Astrocyte of the cerebellum (primary cell): ENCODE results near the gene XKRX.

Source experiments
- DNase-seq: peaks from one replicate; pipeline ENCODE4 v3.0.0-alpha.2; 2011; ENCODE audit warnings: low read depth
- H3K4me3 ChIP-seq: 2 replicates; pipeline ENCODE4 v1.5.1; 2011; ENCODE audit warnings: mild to moderate bottlenecking, low read depth, low read length, moderate library complexity
- CTCF ChIP-seq: IDR thresholded peaks from 2 replicates; pipeline ENCODE4 v1.5.1; 2012; ENCODE audit warnings: low read length, low read depth, moderate library complexity, mild to moderate bottlenecking; ENCODE audit errors: missing control alignments
- in situ Hi-C: cut with HindIII; loops from 2 replicates; pipeline ENCODE4 v1.10.0; 2017; ENCODE audit warnings: low sequenced_read_pairs

Gene XKRX

GRCh38 chrX:100964362-100964761 lies 35.6 kb upstream of the XKRX start:
- TF ChIP-seq CTCF: no peak
- in situ Hi-C loops: no loop called here
- no peak overlapping the region for H3K4me3 ChIP-seq
- DNase-seq: no peak

GRCh38 chrX:100962811-100963210 lies 34.1 kb upstream of the XKRX start:
- no peak for DNase-seq
- in situ Hi-C loops: no loop called here
- H3K4me3 ChIP-seq: no peak overlapping the region
- no peak for TF ChIP-seq CTCF

GRCh38 chrX:100948557-100948956 lies 19.8 kb upstream of the XKRX start:
- DNase-seq: no peak
- no peak for TF ChIP-seq CTCF
- H3K4me3 ChIP-seq: no peak overlapping the region
- in situ Hi-C loops: no loop called here

- no peak for TF ChIP-seq CTCF
These were observed 17.7 kb upstream of the XKRX start for GRCh38 chrX:100946299-100946927.

GRCh38 chrX:100944601-100945000 lies 15.9 kb upstream of the XKRX start:
- H3K4me3 ChIP-seq: no peak overlapping the region
- no peak for TF ChIP-seq CTCF
- peak; percentile 36 for DNase-seq
- in situ Hi-C loops: no loop called here

More at GRCh38 chrX:100946299-100946927, 17.7 kb upstream of the XKRX start:
- no peak for DNase-seq
- H3K4me3 ChIP-seq: no peak overlapping the region
- in situ Hi-C loops: no loop called here

- DNase-seq: no peak
- in situ Hi-C loops: no loop called here
- no peak for TF ChIP-seq CTCF
- no peak overlapping the region for H3K4me3 ChIP-seq
These were observed 10.6 kb upstream of the XKRX start for GRCh38 chrX:100939333-100939732.
